ENCODE results near the gene C1QTNF5. TPM values are rescaled to one million over a fixed set of nuclear protein-coding genes. Genes with fewer than 3 reads are reported as not detected.

Gene C1QTNF5
- total RNA-seq, 1 donor from 2014 or later, result not detected

GRCh38 chr11:119332111-119332765 is 8.4 kb downstream of the C1QTNF5 start:
- ChIA-PET POLR2A (no interaction called here), CTCF (interaction anchor here (1.2 kb wide), 1 partner anchor 8 kb away, joined by 4 read pairs; no protein-coding TSS in a partner anchor)
- H3K36me3 Mint-ChIP-seq (ENCODE audit: low read depth), result peaks cover 14% of the 10 kb centered on the region
- intact Hi-C loops (cut with micrococcal nuclease), result no loop called here
- no peaks in the 10 kb centered on the region for H3K9me3 Mint-ChIP-seq
- no peak for TF ChIP-seq CTCF (IDR thresholded peaks at IDR 0.05)
- no peak overlapping the region for H3K27ac Mint-ChIP-seq
- DNase-seq, result no peak
- H3K4me1 Mint-ChIP-seq, result peaks cover 21% of the 10 kb centered on the region
- no peak overlapping the region for H3K4me3 Mint-ChIP-seq
- ATAC-seq (ENCODE audit: low read depth), result no peak
- H3K27me3 Mint-ChIP-seq, result peaks cover 4% of the 10 kb centered on the region

- CTCF ChIA-PET, result no interaction called here
- H3K27me3 Mint-ChIP-seq, result peaks cover 4% of the 10 kb centered on the region
- POLR2A ChIA-PET, result interaction anchor here (0.7 kb wide), 1 partner anchor 67 kb away, joined by 5 read pairs; no protein-coding TSS in a partner anchor
- no peak for DNase-seq
- no peak for ATAC-seq (ENCODE audit: low read depth)
- H3K9me3 Mint-ChIP-seq, result no peaks in the 10 kb centered on the region
- peaks cover 5% of the 10 kb centered on the region for H3K36me3 Mint-ChIP-seq (ENCODE audit: low read depth)
- intact Hi-C loops (cut with micrococcal nuclease), result no loop called here
- H3K4me3 Mint-ChIP-seq, result no peak overlapping the region
- H3K27ac Mint-ChIP-seq, result no peak overlapping the region
- TF ChIP-seq CTCF (IDR thresholded peaks at IDR 0.05), result no peak
- peaks cover 15% of the 10 kb centered on the region for H3K4me1 Mint-ChIP-seq
Measured at GRCh38 chr11:119330237-119330636, 10.4 kb downstream of the C1QTNF5 start.

- Mint-ChIP-seq H3K27me3 (peaks cover 4% of the 10 kb centered on the region), H3K4me1 (peaks cover 9% of the 10 kb centered on the region), H3K36me3 (ENCODE audit: low read depth) (peaks cover 1% of the 10 kb centered on the region), H3K4me3 (no peak overlapping the region), H3K27ac (no peak overlapping the region), H3K9me3 (no peaks in the 10 kb centered on the region)
- ATAC-seq (ENCODE audit: low read depth) (no peak), DNase-seq (no peak)
- POLR2A ChIA-PET, result no interaction called here
- no peak for TF ChIP-seq CTCF (IDR thresholded peaks at IDR 0.05)
- CTCF ChIA-PET, result no interaction called here
- intact Hi-C loops (cut with micrococcal nuclease), result no loop called here
Measured at GRCh38 chr11:119329320-119329719, 11.4 kb downstream of the C1QTNF5 start.

- H3K4me1 Mint-ChIP-seq, result peaks cover 24% of the 10 kb centered on the region
- intact Hi-C loops (cut with micrococcal nuclease), result no loop called here
- H3K36me3 Mint-ChIP-seq (ENCODE audit: low read depth), result no peaks in the 10 kb centered on the region
- H3K27ac Mint-ChIP-seq, result no peak overlapping the region
- ATAC-seq (ENCODE audit: low read depth) (no peak), DNase-seq (no peak)
- no peak for TF ChIP-seq CTCF (IDR thresholded peaks at IDR 0.05)
- H3K27me3 Mint-ChIP-seq, result peaks cover 6% of the 10 kb centered on the region
- POLR2A ChIA-PET, result interaction anchor here (0.8 to 1.3 kb wide), 2 partner anchors 118 to 306 kb away, joined by 3 to 5 read pairs; partner anchors contain the start of genes CBL, RPS25 and TRAPPC4
- no peak overlapping the region for H3K4me3 Mint-ChIP-seq
- CTCF ChIA-PET, result interaction anchor here (1.1 to 4.6 kb wide), 7 partner anchors 8 to 155 kb away, joined by 3 to 38 read pairs (median 7); partner anchors contain the start of gene RNF26
- H3K9me3 Mint-ChIP-seq, result no peaks in the 10 kb centered on the region
Measured at GRCh38 chr11:119324189-119324588, 16.5 kb downstream of the C1QTNF5 start.

GRCh38 chr11:119323532-119324033 is 17.1 kb downstream of the C1QTNF5 start:
- Mint-ChIP-seq H3K27ac (no peak overlapping the region), H3K36me3 (ENCODE audit: low read depth) (no peaks in the 10 kb centered on the region), H3K9me3 (no peaks in the 10 kb centered on the region), H3K4me3 (peak overlapping the region; percentile 44), H3K4me1 (peaks cover 30% of the 10 kb centered on the region), H3K27me3 (peaks cover 11% of the 10 kb centered on the region)
- ChIA-PET CTCF (interaction anchor here (0.9 to 4.6 kb wide), 11 partner anchors 8 to 155 kb away, joined by 3 to 38 read pairs (median 4); partner anchors contain the start of genes CBL, RNF26 and USP2), POLR2A (interaction anchor here (0.6 to 2.6 kb wide), 4 partner anchors 117 to 305 kb away, joined by 3 to 6 read pairs (median 6); partner anchors contain the start of genes CBL, RPS25 and TRAPPC4)
- no peak for ATAC-seq (ENCODE audit: low read depth)
- DNase-seq, result peak; percentile 57
- intact Hi-C loops (cut with micrococcal nuclease), result loop anchor here (1.0 to 2.0 kb wide), 6 partner anchors 8 to 257 kb away; partner anchors contain the start of genes CBL, NLRX1, RNF26 and VPS11
- peak; percentile 61 for TF ChIP-seq CTCF (IDR thresholded peaks at IDR 0.05)

Measured in activated B cell treated with CpG ODN at 0.5 μM for 24 hours (primary cell).